Embryonic facial prominence (tissue), 1 donor: ENCODE measurements around the gene WSB1.

Source experiments
- DNase-seq: peaks from one replicate; pipeline ENCODE4 v3.0.0-alpha.2; 2016; ENCODE audit errors: extremely low spot score

Gene WSB1

DNA sequence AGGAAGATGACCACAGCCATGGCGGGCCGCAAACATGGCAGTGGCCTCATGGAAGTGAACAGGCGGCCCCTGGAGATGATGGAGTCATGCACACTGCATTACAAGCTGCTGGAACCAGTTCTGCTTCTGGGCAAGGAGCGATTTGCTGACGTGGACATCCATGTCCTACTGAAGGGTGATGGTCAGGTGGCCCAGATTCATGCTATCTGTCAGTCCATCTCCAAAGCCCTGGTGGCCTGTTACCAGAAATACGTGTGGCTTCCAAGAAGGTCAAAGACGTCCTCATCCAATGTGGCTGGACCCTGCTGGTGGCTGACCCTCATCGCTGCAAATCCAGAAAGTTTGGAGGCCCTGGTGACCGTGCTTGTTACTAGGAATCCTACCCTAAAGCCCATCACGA, 13.4 kb upstream of the WSB1 start:
- no peak for DNase-seq

DNA sequence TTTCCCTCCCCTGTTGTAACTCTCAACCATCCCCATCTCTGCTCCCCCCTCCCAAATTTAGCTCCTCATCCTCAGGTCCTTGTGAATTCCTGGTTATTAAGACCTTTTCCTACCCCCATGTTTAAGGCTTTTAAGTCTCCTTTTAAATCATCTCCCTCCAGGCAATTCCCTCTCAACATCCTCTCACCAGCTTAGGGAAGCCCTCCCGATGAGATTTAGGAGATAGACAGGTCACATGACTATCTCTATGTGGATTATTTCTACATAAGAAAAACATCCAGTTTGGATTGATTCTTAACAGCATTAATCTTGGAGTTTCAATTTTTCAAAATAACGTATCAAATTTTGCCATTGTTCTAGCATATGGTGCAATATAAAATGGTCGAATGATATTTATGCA, 12.5 kb upstream of the WSB1 start:
- no peak for DNase-seq

DNA sequence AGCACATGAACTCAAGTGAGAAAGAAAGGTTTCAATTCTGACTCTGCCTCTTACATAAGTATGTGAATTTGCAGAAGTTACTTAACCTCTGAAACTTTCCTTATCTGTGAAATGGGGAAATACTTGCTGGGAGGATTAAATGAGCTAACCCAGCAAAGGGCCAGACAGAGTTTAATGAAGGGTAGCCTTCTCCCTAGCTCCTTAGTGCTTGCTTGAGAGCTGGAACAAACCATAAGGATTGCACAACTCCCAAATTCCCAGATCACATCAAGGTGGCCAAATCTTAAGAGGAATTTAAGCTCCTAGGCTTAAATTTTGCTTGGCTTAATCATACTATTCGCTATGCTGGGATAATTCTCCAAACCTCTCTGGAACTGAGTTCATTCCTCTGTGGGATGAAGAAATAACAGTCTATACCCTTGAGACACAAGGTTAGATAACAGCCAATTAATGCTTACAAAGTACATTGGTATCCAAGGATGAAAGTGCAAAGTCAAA, 11.8 kb upstream of the WSB1 start:
- no peak for DNase-seq

DNA sequence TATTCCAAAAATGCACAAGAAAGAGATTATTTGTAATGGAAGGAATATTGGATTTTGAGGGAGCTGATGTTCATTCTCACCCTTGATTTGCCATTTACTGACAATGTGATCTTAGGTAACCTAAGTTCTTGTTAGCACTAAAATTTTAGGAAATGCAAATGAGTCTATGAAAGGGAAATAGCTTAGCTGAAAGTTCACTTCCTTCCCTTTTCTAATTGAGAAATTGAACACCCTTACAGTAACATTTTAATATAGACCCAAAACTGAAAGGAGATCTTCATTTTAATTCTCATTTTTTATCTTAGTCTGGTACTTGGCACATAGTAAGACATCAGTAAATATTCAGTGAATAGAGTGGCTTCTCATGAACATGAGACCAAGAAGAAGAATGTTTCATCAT, 10.9 kb upstream of the WSB1 start:
- no peak for DNase-seq

DNA sequence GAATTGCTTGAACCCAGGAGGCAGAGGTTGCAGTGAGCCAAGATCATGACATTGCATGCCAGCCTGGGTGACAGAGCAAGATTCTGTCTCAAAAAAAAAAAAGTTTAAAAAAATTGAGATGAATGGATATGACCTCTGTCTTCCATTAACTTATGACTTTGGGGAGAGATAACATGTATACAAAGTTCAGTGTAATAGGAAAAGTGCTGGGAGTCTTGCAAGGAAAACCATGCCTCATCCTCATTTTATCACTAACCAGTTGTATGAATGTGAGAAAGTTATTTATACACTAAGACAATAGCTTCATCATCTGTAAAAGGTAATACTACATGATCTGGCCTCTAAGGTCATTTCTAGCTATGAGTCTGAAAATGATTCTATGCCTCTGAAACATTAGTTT, 10.2 kb upstream of the WSB1 start:
- DNase-seq = no peak

DNA sequence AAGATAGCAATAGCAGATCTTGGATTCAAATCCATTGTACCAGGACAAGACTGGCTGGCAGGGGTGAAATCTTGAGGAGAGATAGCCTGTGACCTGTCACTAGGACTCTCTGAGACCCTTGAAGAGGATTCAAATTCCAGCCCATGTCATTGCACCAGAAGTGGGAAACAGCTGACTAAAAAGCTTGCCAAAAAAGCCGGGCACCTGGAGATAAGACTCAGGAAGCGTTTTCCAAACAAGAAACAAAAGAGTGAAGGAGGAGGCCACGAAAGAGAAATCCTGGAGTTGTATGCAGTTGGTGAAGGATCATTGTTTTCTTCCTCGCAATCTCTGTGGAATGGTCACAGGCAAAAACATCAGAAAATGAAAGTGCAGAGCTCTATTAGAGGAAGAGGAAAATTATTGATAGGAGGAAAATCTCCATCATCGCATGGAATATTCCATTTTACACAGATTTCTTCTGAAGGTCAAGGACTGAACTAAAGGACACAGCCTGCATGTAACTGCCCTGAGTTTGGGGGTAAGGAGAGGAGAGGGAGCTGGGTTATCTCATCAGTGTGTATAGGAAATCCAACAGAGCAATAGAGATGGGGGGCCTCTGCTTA, 9.0 kb upstream of the WSB1 start:
- DNase-seq = no peak

DNA sequence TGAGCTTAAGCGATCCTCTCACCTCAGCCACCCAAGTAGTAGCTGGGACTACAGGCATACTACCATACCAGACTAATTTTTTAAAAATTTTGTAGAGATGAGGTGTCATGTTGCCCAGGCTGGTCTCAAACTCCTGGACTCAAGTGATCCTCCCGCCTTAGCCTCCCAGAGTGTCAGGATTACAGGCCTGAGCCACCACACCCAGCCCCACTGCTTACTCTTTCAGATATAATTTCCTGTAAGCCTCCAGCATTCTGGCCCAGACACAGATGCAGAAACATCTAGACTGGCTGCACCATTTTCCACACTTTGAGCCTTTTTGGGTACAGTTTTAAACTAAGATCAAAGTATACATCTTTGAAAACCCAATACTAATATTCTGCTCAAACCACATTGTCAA, 8.4 kb upstream of the WSB1 start:
- DNase-seq = no peak

DNA sequence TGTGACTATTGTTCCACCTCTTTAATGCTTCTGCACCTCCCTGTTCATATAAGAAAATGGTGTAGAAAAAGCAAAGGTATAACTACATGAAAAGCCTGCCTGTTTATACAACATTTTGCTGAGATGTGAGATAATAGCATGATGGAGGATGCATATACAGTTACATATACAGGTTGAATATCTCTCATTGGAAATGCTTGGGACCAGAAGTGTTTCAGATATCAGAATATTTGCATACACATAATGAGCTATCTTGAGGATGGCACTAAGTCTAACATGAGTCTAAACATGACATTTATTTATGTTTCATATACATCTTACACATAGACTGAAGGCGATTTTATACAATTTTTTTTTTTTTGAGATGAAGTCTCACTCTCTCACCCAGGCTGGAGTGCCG, 5.7 kb upstream of the WSB1 start:
- DNase-seq = no peak

DNA sequence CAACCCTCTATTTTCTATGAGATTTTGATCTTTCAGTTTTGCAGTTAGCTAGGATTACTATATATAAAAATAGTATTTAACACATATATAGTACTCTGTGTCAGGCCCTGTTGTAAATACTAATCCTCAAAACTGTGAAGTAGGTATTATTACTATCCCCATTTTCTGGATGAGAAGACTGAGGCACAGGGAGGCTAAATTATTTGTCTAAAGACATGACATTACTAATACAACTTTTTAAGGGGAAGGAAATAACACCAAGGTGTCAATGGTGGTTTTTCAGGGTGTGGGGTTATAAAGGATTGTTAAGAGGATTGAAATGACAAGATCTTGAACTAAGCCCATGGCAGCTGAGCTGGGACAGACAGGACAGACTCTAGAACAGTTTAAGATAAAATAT, 4.1 kb upstream of the WSB1 start:
- no peak for DNase-seq

DNA sequence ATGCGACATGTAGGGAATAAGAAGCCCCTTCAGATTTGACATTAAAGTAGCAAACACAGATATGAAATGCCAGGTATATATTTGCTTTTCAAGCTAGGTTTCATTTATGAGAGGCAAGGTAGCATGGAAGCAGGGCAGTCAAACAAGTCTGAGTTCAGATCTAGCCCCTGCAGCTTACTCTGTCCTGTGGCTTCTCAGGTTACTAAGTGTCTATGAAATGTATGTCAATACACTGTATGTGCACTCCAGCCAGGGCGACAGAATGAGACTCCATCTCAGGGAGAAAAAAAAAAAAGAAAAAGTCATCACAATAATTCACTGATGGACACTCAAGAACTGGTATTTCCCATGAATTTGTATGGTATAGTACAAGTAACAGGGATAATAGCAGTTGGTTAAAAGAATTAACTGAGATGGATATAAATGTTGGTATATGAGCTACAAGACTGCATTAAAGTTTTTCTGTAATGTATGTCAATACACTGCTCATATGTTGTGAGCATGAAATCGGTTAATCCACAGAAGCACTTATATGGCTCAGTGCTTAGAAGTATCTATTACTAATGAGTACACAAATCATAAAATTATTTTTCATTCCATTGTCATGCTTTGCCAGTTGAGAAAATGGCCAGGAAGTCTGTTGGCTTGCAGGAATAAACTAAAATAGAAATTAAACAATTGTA, 2.9 kb upstream of the WSB1 start:
- DNase-seq = no peak

DNA sequence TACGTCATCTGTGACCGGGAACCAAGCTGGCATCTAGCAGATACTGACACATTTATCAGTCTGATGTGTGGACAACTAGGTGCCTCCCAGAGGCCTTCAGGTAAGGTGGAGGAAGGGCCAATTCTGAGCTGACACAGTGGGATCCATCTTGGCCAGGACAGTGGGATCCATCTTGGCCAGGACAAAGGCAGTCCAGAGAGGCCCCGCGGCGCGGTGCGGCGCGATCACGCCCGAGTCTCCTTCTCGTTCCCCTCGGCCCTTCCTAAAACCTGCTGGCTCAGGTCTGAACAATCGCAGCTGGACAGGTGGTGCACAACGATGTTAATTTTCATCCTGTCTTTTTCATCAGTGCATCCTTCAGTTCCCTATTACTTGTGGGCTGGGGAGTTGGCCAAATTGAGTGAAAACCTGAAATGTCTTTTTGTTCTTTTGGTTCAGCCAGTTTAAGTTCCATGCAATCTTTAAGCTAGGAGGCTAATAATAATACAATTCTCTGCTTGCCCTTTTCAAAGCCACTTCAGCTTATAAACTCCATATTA, 486 bp upstream of the WSB1 start:
- DNase-seq = no peak

DNA sequence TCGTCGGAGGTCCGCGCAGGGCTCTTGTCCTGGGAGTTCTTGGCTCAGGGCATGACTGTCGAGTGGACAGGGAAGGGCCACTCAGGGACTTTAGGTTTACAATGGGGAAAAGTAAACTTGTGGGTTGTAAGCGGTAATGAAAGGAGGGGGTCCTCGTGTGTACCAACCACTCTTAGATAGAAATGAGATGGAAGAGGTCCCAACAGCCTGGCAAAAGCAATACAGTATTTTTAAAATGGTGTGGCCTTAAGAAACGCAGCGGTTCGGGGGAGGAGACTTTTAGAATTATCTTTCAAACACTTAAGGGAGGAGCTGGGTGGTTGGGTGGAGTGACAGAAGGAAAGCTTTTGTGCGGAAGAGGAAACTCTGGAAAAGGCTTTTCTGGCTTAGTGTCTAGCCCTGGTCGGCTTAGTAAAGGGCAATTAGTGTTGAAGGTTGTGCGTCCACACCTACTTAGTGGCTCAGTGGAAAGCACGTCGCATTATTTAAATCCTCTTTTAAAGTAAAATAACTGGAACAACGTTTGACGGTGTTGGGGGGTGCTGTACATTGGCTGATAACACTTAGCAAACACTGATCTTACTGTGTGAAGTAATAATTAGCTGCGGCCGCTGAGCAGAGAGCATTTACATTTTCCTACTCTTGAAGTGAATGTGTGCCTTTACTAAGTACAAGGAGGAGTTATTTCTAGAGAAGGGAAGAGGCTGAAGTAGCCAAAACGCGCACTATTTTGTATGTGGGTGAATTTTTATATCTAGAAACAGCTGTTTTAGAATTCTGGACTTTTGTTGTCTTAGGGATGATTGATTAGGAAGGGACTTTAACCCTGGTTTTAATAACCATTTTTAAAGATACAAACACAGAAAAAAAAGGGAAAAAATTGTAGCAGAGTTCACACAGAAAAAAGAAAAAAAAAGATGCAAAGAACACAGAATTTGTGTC, 1.0 kb downstream of the WSB1 start:
- peak; percentile 87 for DNase-seq

DNA sequence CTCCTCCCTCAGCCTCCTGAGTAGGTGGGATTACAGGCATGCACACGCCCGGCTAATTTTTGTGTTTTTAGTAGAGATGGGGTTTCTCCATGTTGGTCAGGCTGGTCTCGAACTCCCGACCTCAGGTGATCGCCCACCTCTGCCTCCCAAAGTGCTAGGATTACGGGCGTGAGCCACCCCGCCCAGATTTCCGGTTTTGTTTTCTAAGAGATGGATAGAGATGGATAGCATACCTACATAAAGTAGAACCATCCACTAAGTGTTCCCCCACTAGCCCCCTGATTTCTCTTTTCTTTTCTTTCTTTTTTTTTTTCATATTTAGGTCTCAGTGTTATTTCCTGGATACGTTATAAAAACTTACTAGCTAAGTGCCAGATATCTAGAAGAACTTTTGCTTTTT, 2.0 kb downstream of the WSB1 start:
- DNase-seq = no peak

DNA sequence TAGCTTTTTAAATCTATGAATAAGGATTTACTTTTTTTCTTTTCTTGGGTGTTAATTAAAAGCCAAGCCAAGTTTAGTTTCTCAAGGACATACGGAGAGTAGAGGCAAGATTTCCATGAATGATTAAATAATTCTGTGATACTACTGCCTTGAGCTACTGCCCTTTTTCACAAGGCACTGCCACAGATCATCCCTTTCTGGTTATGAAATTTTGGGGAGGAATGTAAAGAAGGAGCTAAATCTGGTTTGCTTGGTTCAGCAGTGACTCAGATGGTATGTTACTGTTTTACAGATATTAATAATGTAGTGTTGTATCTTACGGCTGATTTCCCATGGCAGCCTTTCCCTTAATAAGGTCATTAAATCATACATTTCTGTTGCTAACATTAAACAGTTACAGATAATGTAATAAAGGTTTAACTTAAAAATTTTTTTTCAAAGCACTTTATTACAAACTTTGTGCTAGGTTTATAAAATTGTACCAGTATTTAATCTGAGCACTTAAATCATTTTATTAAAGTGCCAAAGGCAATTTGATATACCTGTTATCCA, 2.6 kb downstream of the WSB1 start:
- DNase-seq = no peak

DNA sequence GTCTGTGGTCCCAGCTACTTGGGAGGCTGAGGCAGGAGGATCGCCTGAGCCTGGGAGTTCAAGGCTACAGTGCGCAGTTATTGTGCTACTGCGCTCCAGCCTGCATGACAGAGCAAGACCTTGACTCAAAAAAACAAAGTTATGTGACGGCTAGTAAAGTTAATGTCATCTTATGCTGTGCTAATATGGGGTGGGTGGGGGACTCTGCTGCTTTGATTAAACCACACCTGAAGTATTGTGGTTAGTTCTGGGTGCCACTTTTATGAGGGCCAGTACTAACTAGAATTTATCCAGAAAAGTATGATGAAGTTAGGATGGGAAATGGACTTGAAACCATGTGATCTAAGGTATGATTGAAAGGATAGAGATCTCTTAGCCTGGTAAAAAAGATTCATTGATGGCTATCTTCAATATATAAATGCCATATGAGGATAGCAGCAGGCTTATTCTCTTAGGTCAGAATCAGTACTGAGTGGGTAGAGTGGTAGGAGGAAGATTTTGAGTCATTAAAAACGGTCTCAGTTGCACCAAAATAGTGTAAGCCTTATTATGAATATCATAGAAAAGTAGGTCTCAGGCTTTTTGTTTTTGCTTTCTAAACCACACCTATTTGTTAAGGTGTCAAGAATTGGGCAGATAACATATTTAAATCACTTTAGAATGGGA, 5.6 kb downstream of the WSB1 start:
- no peak for DNase-seq

DNA sequence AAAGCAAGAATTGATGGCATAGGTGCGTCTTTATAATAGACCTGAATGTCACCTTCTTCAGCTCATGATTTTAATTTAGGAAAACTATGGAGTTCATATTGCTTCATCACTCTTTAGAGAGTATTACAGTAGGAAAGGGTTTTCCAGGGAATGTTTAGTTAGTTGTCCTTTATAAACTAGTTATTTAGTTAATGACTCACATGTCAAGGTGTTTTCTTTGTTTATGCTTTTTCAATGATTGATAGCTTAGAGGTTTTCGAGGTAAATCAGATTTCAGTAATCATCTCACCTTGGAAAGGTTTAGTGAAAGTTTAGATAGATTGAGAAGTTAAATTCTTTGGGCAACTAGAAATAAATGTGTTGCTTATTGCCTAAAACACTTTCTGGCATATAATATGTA, 9.8 kb downstream of the WSB1 start:
- no peak for DNase-seq

DNA sequence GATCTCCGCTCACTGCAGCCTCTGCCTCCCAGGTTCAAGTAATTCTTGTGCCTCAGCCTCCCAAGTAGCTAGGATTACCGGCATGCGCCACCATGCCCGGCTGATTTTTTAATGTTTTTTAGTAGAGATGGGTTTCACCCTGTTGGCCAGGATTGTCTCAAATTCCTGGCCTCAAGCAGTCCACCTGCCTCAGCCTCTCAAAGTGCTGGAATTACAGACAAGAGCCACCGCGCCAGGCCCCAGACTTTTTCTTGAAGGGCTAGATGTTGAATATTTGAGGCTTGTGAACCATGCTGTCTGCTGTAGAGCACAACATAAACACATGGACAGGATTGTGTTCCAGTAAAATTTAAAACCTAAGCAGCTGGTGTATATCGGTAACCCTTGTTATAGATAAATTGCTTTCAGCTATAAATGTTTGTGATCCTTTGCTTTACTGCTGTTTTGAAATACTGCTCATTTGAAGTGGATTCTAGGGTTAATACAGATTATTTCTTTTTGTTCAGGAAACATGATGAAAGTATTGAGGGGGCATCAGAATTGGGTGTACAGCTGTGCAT, 12.4 kb downstream of the WSB1 start:
- DNase-seq = no peak

DNA sequence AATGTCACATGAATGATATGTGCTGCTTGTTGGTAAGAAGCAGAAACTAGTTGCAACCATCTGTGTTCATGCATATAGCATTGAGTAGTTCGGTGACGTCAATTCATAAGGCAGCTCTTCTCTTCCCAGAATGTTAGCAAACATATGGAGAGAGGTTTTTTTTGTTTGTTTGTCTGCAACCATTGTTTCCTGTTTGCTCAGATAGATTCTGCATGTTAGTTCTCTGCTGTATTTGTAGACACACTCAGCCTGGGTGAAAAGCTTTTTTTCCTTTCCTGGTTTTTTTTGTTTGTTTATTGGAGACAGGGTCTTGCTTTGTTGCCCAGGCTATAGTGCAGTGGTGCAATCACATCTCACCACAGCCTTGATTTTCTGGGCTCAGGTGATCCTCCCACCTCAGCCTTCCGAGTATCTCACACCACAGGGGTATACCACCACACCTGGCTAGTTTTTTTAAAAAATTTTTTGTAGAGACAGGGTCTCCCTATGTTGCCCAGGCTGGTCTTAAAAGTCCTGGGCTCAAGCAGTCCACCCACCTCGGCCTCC, 16.7 kb downstream of the WSB1 start:
- no peak for DNase-seq

DNA sequence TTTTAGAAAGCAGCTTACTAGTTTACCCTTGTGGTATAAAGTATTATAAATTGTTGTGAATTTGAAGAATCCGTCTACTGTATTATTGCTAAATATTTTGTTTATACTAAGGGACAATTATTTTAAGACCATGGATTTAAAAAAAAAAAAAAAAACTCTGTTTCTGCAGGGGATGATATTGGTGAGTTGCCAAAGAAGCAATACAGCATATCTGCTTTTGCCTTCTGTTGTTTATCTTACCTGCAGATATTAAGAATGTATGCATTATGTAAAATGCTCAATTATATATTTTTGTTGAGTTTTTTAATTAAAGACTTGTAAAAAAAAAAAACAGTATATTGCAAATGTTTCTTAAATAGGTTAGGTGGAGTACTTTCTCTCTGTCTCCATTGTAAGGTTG, 19.4 kb downstream of the WSB1 start:
- no peak for DNase-seq

DNA sequence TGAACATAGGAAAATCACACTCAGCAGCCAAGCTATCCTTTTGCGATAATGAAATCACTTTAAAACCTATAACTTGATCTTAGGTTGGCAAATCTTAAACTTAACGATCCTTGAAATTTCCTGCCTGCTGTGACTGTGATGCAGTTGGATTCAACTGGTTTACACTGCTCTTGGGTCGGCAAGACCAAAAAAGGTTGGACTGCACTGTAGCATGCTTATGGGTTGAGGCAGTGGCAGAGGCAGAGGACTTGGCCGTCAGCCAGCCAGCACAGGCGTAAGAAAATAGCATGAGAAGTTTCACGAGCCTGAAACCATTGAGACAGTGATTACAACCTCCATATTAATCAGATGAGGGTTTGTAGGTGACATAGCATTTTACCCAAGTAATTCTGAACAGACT, 21.4 kb downstream of the WSB1 start:
- DNase-seq = no peak
